GM12878 (cell line): Measurements from ENCODE around the gene SLC1A2.

Source experiments
- GABPA ChIP-seq: IDR thresholded peaks from 2 replicates; pipeline ENCODE4 v1.6.1; 2014; ENCODE audit warnings: antibody characterized with exemption, low read depth, mild to moderate bottlenecking, inconsistent platforms
- ZNF274 ChIP-seq: IDR thresholded peaks from one replicate; pipeline ENCODE4 v1.8.0; 2011; ENCODE audit not compliant: insufficient read length, insufficient read depth
- TF ChIP-seq, protein P1 (sequence below), 3 experiments: IDR thresholded peaks in 2 of 3; conservative IDR thresholded peaks in 1 of 3; 2 replicates each; pipeline ENCODE4 v1.5.1; 2011; ENCODE audit warnings: low read depth in 3 of 3, low read length in 3 of 3, mild to moderate bottlenecking in 3 of 3, control low read depth in 2 of 3, moderate library complexity in 2 of 3, inconsistent platforms in 1 of 3, mixed read lengths in 1 of 3; ENCODE audit not compliant: control insufficient read depth in 2 of 3, insufficient read depth in 1 of 3; ENCODE audit errors: extremely low read depth in 1 of 3
- TF ChIP-seq, protein P2 (sequence below): fragments of 450-650 bp; IDR thresholded peaks from 2 replicates; pipeline ENCODE4 v1.6.1; 2016; ENCODE audit warnings: mild to moderate bottlenecking
- TF ChIP-seq, protein P3 (sequence below): IDR thresholded peaks from 2 replicates; pipeline ENCODE4 v1.6.1; 2012; ENCODE audit warnings: low read depth, low read length, improper control_type of control experiment

DNA sequence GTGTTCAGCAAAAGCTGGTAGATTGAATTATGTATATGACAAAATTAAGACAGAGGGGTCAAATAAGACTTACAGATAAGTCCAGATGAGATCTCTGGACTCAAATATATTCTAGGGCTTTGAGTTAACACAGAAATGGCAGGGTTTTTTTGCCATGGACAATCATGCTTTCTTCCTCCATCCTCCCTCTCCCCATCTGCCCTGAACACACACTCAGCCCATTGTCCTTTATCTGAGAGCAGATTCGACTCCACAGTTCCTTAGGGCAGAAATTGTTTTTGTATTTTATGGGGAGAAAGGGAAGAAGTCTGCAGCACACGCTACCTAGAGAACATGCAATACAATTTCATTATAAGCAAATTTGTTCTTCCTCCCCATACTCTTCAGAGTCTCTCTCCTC is 86.8 kb downstream of the SLC1A2 start:
- TF ChIP-seq, protein P1, sequence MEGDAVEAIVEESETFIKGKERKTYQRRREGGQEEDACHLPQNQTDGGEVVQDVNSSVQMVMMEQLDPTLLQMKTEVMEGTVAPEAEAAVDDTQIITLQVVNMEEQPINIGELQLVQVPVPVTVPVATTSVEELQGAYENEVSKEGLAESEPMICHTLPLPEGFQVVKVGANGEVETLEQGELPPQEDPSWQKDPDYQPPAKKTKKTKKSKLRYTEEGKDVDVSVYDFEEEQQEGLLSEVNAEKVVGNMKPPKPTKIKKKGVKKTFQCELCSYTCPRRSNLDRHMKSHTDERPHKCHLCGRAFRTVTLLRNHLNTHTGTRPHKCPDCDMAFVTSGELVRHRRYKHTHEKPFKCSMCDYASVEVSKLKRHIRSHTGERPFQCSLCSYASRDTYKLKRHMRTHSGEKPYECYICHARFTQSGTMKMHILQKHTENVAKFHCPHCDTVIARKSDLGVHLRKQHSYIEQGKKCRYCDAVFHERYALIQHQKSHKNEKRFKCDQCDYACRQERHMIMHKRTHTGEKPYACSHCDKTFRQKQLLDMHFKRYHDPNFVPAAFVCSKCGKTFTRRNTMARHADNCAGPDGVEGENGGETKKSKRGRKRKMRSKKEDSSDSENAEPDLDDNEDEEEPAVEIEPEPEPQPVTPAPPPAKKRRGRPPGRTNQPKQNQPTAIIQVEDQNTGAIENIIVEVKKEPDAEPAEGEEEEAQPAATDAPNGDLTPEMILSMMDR (IDR thresholded peaks at IDR 0.05 in 2 of 3, conservative IDR thresholded peaks at IDR 0.05 in 1 of 3; ENCODE audit: control insufficient read depth in 2 of 3, extremely low read depth in 1 of 3, insufficient read depth in 1 of 3, low read depth in 3 of 3, low read length in 3 of 3), result no peak
- TF ChIP-seq, protein P2, sequence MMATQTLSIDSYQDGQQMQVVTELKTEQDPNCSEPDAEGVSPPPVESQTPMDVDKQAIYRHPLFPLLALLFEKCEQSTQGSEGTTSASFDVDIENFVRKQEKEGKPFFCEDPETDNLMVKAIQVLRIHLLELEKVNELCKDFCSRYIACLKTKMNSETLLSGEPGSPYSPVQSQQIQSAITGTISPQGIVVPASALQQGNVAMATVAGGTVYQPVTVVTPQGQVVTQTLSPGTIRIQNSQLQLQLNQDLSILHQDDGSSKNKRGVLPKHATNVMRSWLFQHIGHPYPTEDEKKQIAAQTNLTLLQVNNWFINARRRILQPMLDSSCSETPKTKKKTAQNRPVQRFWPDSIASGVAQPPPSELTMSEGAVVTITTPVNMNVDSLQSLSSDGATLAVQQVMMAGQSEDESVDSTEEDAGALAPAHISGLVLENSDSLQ, result no peak
- TF ChIP-seq ZNF274 (no peak), GABPA (no peak)
- TF ChIP-seq, protein P3, sequence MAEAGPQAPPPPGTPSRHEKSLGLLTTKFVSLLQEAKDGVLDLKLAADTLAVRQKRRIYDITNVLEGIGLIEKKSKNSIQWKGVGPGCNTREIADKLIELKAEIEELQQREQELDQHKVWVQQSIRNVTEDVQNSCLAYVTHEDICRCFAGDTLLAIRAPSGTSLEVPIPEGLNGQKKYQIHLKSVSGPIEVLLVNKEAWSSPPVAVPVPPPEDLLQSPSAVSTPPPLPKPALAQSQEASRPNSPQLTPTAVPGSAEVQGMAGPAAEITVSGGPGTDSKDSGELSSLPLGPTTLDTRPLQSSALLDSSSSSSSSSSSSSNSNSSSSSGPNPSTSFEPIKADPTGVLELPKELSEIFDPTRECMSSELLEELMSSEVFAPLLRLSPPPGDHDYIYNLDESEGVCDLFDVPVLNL, result no peak
